Stimulated activated CD8-positive, alpha-beta memory T cell treated with anti-CD3 and anti-CD28 coated beads, Interleukin-7, amount 100 ng/mL, for 1 hour (primary cell): ENCODE results near the gene FAM53A.

ENCODE experiments used
- DNase-seq, 2 donors: peaks; one replicate each; pipeline ENCODE4 v3.0.0-alpha.2; 2020; ENCODE audit warnings: low read depth in 2 of 2

The FAM53A gene

DNA sequence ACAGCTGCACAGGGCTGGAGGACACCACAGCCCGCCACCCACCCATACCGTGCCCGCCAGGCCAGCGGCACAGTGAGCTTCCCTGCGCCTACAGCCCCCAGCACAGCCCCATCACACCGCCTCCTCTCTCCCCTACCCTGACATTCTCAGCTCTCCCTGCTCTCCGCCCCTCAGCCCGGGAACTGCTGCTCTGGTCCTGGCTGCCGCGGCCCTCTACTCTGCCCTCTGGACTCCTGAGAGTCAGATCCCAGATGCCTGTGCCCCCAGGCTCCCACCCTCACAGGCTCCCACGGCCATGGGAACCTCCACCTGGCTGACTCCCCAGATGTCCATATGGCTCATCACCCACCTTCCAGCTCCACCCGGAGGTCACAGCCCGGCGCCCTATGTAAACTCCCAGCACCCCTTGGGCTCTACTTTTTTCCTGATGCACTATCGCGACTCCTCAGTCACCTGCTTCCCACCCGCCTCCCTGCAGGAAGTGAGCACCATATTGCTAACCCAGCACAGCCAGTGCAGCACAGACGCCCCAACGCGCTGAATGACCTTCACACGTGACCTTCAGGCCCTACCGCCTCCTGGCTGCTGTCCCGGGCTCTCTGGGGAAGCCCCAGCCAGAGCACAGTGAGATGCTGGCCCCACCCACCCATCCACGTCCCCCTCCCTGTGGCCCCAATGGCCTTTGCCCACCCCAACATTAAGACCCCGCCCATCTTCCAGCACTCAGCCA lies 23.0 kb downstream of the FAM53A start:
- no peak for DNase-seq

DNA sequence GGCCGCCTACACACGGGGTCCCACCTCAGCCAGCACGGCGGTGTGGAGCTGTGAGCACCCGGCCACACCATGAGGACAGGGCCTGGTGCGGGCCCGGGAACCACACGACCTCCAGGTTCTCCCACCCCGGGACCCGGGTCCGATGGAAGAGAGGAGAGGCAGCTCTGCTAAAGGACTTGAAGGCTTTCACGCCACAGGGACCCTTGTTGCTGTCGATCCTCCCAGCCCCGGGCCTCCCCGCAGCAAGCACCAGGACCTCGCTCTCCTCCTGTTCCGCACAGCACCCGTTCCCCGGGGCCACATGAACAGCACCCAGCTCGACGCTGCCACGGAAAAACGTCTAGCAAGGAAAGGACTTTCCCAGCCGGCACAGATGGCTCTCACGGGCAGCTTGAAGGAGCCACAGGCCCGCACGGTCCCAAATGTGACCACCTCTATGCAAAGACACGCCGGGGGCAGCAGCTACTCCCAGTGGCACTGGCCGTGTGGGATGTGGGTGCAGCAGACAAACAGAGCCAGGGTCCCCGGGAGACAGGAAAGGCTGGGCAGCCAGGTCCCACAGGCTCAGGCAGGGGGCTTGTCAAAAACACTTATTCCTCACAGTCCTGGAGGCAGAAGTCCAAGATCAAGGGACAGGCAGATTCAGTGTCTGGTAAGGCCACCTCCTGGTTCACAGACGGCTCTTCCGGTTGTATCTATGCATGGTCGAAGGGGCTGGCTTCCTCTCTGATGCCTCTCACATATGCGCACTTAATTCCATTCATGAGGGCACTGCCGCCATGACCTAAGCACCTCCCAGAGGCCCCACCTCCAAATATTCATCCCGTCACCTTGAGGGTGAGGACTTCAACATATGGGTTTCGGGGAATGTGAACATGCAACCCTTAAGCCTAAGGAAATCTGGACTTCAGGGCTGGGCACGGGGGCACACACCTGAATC lies 24.7 kb downstream of the FAM53A start:
- no peak for DNase-seq

DNA sequence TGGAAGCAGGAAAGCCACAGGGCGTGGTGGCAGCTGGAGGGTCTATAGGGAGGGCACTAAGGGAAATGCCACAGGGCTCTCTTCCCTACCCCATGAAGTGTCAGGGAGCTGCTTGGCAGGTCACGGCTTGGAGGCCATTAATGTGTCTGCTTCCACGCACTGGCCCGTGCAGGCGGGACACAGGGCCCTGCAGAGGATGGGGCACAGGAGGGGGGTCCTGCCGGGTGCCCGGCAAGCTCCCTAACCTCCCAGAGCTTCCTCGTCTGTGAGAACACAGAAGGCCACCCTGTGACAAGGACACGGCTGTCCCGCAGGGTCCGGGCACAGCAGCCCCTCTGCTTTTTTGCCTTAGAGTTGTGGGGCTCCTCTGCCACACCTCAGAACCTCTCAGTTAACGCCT lies 25.5 kb downstream of the FAM53A start:
- no peak for DNase-seq

DNA sequence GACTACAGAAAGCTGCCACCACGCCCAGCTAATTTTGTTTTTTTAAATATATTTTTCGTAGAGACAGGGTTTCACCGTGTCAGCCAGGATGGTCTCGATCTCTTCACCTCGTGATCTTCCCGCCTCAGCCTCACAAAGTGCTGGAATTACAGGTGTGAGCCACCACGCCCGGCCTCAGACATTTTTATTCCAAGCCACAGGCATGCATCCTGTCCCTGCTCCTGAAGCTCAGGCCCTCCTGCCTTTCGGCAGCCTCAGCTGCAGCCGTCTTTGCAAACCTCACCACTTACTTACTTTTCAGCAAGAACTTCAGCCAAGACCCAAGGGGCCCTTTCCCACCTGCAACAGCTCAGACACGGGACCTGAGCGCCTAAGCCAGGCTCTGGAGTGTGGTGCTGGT lies 26.0 kb downstream of the FAM53A start:
- DNase-seq: no peak

DNA sequence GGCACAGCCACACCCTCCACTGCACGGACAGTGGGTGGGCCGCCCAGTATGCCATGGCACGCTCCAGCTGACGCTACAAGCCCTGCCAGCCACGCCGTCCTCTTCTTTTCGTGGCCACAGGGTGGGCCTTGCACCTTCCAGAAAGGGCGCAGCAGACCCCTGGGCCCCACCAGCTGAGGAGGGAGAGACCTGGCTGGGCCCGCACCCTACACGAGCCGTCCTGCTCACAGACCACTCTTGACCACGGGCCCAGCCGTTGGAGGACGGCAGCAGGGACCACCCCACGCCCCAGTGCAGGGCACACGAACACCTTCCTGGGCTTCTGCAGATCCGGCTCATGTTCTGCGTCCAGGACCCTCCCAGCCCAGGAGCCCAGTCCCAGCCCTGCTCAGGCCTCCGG lies 27.1 kb downstream of the FAM53A start:
- DNase-seq: no peak

DNA sequence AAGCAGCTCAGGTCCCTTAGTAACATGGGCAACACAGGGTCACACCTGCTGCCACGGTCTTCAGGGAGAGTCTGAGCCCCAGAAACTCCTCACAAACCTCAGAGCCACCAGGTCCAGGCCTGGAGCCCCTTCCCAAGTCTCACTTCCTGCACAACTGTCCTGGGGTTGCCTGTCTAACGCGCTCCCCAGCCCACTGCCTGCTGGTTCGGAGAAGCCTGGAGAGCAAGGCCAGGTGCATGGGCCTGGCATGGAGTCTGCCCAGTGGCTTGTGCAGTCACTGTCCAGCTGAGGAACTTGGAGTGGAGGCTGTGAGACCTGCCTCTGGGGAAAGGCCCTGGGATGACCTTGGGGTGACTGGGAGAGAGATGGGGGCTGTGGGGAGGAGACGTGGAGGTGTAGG lies 28.0 kb downstream of the FAM53A start:
- no peak for DNase-seq

DNA sequence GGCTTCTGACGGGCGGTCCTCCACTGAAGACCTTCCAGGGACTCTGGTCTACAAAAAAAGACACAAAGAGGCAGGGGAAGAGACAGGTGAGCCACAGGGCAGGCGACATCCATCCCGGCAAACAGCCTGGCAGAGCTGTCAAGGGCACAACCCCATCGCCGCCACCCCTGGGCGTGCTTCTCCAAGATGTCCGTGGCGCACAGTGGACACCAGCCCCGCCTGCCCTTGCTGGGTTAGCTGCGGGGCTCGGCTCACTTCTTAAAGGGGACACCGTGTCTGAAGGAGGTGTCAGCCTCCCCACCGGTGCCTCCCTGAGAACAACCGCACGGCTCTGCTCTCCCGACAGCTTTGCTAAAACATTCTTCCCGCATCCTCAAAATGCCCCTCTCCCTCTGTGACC lies 28.4 kb downstream of the FAM53A start:
- no peak for DNase-seq

DNA sequence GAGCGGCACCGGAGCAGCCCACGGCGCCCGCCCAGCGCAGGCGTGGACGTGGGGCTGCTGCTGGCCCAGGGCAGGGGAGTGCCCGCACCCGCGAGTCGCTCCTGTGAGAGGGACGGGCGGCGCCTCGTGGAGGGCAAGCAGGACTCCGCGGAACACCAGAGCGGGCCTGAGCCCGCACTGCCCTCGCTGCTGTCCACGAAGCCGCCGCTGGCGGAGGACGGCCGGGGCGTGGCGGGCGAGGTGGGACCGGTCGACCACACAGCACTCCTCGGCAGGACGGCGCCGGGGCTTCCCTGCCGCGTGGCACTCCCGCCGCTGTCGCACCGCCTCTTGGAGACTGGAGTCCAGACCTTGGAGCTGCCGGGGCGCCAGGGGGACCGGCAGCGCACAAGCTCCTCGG lies 29.0 kb downstream of the FAM53A start:
- no peak for DNase-seq

DNA sequence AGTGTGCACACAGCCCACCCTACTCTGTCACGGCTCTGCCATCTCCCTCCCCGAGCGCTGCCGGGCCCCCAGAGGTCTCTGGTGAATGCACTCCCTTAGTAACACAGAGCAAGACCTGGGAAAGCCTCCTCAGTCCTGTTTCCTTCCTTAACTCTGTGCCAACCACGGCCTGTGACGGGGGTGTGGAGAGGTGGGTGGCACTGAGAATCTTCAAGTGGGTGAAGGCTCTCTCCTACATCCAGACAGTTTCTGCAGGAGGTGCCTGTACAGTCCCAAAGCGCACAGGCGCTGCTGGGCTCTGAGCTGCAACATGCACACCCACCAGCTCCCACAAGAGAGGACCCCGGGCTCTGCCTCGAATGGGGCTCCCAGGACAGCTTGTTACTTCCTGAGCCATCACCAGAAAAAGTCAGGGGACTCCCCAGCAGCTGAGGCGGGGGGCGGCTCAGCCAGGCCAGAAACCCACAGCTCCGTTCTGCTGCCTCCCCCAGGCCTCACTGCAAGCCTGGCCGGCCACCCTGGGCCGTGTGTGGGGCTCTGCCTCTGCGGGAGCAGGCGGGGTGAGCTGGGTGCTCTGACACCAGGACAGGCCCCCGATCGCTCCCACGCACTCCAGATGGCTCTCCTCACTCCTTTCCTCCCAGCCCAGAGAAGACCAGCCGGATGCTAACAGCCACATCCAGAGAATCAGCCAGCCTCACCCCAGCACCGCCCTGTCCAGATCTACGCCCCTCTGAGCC lies 29.7 kb downstream of the FAM53A start:
- DNase-seq: no peak

DNA sequence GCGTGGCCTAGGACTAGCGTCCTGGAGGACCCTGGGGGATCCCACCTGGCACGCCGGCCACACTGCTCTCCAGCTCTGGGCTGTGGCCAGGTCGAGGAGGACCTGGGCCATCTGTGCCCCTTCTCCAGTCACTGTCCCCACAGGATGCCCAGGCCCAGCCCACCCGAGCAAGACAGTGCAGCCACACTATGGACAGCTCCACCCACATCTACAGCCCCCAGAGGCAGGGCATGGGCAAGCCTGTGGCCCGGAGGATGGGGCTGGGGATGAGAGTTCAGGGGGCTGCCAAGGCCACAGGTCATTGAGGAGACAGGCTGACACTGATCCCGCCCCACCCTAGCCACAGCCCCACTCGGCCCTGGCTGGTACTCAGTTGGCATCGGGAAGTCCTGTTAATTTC lies 30.3 kb downstream of the FAM53A start:
- DNase-seq: no peak

DNA sequence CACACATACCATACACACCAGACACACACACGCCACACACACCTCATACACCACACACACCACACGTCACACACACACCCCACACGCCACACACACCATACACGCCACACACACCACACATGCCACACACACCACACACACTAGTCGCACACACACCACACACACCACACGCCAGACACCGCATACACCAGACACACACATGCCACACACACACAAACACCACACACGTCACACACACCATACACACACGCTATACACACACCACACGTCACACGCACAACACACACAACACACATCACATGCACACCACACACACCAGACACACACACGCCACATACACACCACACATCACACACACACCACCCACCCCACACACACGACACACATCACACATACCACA lies 32.0 kb downstream of the FAM53A start:
- DNase-seq: no peak

DNA sequence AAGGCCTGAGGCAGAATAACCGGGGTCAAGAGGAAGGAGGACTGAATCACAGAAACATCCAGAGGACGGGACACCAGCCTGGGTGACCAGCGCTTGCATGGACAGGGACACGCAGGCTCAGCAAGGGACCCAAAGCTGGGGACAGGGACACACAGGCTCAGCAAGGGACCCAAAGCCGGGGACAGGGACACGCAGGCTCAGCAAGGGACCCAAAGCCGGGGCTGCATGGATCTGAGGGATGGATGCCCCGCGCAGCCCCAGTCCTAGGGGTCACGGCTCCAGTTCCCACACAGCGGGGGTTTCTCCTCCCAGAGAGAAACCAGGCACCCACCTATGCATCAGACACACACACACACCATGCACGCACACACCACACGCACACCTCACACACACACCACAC lies 32.5 kb downstream of the FAM53A start:
- no peak for DNase-seq

DNA sequence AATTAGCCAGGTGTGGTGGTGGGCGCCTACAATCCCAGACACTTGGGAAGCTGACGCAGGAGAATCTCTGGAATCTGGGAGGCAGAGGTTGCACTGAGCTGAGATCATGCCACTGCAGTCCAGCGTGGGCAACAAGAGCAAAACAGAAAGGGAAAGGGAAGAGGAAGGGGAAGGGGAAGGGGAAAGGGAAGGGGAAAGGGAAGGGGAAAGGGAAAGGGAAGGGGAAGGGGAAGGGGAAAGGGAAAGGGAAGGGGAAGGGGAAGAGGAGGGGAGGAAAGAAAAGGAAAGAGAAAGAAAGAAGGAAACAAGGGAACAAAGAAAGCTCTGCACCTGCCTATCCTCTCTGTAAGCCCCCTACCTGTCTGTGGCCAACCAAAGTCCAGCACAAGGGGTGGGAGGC lies 35.2 kb downstream of the FAM53A start:
- no peak for DNase-seq

DNA sequence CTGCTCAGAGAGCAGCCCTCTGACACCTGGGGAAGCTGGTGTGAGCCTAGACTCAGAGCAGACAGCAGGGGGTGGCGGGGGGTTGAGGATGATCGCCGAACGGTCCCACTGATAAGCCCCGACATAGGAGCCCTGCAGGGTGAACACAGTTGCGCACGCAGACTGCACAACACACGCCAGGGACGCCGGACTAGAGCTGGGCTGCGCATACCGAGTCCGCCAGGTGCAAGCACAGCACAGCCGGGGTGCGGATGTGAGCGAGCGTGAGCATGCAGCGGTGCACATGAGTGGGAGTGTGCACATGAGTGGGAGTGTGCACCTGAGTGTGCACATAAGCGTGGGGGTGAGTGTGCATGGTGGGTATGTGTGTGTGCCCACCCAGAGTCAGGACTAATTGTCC lies 36.7 kb downstream of the FAM53A start:
- DNase-seq: no peak

DNA sequence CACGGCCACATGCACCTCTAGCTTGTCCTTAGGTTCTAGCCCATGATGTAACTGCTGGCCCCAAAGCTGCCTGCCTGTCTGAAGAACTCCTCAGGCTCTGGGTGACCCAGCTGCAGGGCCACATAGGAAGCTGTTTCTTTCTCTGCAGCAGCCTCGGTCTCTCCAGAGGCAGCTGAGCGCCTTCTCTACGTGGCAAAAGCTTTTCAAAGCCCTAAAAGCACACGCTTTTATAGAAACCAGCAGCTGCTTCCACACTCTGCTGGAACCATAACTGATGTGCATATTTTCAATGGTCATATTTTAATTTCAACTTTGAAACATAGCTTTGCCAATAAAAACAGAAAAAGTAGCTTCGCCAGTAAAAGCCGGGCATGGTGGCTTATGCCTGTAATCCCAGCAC lies 37.4 kb downstream of the FAM53A start:
- DNase-seq: no peak

DNA sequence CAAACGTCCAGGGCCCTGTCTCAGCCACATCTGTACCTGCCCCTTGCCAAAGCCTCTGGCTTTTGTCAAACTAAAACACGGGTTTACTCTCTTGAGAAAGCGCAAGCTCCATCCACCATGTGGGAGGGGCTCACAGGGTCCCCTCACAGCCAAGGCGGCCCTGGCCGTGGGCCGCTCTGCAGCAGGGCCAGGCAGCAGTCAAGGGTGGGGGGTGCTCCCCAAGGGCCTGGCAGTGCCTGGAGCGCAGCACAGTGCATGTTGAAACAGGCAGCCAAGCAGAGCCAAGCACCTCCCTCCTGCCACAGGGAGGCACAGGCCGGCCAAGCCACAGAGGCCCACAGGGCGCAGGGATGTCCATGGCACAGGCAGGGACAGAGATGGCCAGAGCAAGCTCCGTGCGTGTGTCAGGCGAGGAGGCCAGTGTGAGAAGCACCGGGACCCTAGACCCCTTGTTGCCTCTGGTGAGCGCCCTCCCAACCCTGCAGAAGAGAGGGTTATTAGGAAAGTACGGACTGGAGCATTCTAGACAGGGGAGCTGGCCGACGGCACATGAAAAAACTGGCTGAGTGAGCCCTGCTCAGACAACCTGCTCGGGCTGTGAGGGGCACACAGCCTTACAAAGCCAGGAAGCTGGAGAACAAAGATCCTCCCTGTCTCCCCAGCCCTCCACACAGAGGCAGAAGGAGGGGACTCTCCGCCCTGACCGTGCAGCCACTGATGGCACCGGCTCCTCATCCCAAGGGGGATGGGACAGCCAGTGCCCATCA lies 39.0 kb downstream of the FAM53A start:
- no peak for DNase-seq

DNA sequence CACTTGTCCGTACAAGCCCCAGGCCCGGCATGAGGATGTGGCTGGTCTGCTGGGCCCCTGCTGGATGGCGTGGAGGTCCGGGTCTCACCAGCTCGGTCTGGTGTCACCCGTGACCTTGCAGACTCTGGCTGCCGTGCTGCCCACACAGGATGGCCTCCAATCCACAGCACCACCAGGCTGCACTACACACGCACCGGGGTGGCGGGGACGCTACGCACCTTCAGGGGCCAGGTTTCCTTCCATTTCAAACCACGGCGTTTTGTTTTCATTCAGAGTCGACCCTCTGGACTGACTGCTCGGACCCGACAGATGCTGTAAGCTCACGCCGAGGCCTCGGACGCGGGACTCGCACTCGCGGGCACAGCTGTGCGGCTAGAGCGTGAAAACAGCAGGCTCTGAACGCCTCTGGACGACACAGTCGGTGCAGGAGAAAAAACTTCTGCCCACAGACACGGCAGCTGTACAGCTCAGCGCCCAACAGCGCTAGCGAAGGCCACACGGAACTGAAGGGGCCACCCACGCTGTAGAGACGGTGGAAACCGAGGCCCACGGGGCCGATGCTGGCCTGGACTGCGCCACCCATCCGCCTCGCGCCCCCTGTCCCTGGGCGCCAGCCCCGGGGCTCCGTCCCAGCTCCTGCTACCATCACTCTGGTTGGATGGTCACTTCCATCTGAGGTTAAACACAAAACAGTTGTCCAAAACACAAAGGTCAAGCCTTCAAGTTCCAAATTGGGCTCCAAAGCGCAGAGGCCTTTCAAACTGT lies 40.0 kb downstream of the FAM53A start:
- no peak for DNase-seq

DNA sequence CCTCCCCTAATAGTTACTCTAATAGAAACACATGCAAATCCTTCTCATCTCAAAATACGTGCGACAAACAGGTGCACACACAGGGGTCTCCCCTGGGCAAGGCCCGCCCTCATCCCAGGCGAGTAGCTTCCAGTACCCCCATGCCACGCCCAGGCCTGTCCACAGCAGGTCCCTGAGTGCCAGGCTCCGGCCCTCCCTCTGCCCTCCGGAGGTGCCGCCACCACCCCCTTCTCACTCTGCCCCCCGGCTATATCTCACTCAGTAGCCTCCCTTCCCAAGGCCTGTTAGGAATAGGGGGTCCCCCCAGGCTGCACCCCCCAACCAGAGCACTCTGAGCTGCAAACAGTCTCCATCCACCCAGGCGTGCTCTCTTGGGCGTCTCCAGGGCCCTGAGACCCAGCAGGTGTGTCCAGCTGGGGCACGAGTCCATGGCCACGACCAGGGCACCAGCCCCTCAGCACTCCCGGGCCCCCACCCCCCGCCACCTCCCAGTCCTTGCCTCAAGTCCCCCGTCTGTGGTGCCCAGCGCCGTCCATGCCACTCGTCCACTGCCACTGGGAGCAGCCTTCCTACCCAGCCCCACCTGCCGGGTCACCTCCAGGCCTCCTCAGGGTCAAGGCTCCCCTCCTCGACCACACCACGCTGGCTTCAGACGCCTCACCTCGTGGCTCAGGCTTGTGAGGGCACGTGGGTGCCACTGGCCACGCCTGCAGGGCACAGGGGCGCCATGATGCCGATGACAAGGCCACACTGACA lies 41.7 kb downstream of the FAM53A start:
- DNase-seq: no peak

DNA sequence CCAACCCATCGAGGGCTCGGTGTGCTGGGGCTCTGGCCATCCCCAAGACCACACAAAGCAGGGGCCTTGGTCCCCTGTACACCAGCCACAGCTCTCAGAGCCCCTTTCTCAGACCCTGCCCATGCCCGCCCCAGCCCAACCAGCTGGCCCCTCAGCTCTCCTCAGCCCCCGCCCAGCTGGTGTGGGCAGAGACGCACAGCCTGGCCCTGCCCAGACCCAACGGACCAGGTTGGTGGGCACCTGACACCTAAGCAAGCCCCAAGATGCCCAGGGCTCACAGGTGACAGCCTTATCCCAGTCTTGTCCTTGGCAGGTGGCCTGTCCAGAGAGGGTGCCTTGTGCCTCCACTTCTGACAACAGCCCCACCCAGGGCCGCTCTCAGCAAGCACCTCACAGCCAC lies 42.4 kb downstream of the FAM53A start:
- DNase-seq: no peak
